ENCODE data around the gene HSPD1.

- TF ChIP-seq, protein P1, sequence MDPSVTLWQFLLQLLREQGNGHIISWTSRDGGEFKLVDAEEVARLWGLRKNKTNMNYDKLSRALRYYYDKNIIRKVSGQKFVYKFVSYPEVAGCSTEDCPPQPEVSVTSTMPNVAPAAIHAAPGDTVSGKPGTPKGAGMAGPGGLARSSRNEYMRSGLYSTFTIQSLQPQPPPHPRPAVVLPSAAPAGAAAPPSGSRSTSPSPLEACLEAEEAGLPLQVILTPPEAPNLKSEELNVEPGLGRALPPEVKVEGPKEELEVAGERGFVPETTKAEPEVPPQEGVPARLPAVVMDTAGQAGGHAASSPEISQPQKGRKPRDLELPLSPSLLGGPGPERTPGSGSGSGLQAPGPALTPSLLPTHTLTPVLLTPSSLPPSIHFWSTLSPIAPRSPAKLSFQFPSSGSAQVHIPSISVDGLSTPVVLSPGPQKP (IDR thresholded peaks at IDR 0.05; ENCODE audit: low read depth, low read length): no peak
- TF ChIP-seq CTCF (IDR thresholded peaks at IDR 0.05): no peak
- no peak for TF ChIP-seq POLR2A (IDR thresholded peaks at IDR 0.05; ENCODE audit: low read length)
- TF ChIP-seq, protein P2, sequence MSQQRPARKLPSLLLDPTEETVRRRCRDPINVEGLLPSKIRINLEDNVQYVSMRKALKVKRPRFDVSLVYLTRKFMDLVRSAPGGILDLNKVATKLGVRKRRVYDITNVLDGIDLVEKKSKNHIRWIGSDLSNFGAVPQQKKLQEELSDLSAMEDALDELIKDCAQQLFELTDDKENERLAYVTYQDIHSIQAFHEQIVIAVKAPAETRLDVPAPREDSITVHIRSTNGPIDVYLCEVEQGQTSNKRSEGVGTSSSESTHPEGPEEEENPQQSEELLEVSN (IDR thresholded peaks at IDR 0.05; ENCODE audit: borderline replicate concordance, low read depth): no peak
- no peak for TF ChIP-seq SMC3 (IDR thresholded peaks at IDR 0.05)
- TF ChIP-seq, protein P3, sequence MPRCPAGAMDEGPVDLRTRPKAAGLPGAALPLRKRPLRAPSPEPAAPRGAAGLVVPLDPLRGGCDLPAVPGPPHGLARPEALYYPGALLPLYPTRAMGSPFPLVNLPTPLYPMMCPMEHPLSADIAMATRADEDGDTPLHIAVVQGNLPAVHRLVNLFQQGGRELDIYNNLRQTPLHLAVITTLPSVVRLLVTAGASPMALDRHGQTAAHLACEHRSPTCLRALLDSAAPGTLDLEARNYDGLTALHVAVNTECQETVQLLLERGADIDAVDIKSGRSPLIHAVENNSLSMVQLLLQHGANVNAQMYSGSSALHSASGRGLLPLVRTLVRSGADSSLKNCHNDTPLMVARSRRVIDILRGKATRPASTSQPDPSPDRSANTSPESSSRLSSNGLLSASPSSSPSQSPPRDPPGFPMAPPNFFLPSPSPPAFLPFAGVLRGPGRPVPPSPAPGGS (IDR thresholded peaks at IDR 0.05): no peak
- no peak for TF ChIP-seq CEBPB (IDR thresholded peaks at IDR 0.05)
- no peak for TF ChIP-seq TP53 (CRISPR knock-in tag; IDR thresholded peaks at IDR 0.05)
- TF ChIP-seq NR3C1 (IDR thresholded peaks at IDR 0.05): no peak
- TF ChIP-seq RAD21 (conservative IDR thresholded peaks at IDR 0.05 in 1 of 2, IDR thresholded peaks at IDR 0.05 in 1 of 2): no peak
- no peak for TF ChIP-seq MYC (IDR thresholded peaks at IDR 0.05; ENCODE audit: borderline replicate concordance, low read length)
- TF ChIP-seq MAFK (IDR thresholded peaks at IDR 0.05; ENCODE audit: partially characterized antibody): no peak
Observed at GRCh38 chr2:197498235-197498936, 1.3 kb downstream of the HSPD1 start.
